AG09309 (cell line): ENCODE measurements around the gene ADAMTS12.

Source experiments
- DNase-seq: peaks from one replicate; pipeline ENCODE4 v3.0.0-alpha.2; 2010; ENCODE audit warnings: low read depth
- H3K4me3 ChIP-seq: 2 replicates; pipeline ENCODE4 v1.5.1; 2011; ENCODE audit warnings: mild to moderate bottlenecking, low read depth, low read length, moderate library complexity; ENCODE audit not compliant: control insufficient read depth
- TF ChIP-seq, protein P1 (sequence below): IDR thresholded peaks from 2 replicates; pipeline ENCODE4 v1.5.1; 2011; ENCODE audit warnings: mild to moderate bottlenecking, low read depth, low read length, inconsistent platforms; ENCODE audit not compliant: insufficient read depth, control insufficient read depth; ENCODE audit errors: missing control alignments

The ADAMTS12 gene

DNA sequence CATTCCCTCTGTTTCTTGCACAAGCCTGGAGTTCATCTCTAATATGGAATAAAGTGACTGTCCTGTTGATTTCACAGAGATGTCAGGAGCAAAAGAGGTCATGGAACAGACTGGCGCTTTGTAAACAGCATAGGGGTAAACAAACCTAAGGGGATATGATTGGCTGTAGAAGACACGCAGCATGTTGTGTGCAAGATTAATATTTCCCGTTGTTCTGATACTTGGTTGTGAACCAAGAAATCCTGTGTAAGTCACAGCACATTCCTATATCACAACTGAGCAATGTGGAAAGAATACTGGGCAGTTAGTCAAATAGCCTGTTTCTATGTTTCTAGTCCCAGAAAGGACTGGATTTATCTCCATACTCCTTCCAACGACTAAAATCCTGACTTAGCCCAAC lies 3.2 kb downstream of the ADAMTS12 start:
- no peak for DNase-seq
- H3K4me3 ChIP-seq: no peak overlapping the region
- TF ChIP-seq, protein P1, sequence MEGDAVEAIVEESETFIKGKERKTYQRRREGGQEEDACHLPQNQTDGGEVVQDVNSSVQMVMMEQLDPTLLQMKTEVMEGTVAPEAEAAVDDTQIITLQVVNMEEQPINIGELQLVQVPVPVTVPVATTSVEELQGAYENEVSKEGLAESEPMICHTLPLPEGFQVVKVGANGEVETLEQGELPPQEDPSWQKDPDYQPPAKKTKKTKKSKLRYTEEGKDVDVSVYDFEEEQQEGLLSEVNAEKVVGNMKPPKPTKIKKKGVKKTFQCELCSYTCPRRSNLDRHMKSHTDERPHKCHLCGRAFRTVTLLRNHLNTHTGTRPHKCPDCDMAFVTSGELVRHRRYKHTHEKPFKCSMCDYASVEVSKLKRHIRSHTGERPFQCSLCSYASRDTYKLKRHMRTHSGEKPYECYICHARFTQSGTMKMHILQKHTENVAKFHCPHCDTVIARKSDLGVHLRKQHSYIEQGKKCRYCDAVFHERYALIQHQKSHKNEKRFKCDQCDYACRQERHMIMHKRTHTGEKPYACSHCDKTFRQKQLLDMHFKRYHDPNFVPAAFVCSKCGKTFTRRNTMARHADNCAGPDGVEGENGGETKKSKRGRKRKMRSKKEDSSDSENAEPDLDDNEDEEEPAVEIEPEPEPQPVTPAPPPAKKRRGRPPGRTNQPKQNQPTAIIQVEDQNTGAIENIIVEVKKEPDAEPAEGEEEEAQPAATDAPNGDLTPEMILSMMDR: no peak

DNA sequence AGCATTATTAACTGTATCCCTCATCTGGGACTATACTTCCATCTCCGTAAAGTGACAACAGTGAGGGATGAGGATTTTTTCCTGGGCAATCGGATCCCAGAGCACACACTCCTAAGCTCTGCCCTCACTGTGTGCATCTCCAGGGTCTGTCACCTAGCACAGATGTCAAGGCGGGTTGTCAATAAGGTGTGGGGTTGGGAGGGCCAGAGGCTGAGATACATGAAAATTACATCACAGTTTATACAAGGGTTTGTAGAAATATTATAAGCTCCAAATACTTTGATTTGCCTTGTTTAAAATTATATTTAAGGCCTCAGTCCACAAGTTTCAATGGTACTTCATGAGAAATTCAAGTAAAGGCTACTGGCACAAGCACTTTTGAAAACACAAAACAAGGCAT lies 4.5 kb downstream of the ADAMTS12 start:
- DNase-seq: no peak
- TF ChIP-seq, protein P1: no peak

DNA sequence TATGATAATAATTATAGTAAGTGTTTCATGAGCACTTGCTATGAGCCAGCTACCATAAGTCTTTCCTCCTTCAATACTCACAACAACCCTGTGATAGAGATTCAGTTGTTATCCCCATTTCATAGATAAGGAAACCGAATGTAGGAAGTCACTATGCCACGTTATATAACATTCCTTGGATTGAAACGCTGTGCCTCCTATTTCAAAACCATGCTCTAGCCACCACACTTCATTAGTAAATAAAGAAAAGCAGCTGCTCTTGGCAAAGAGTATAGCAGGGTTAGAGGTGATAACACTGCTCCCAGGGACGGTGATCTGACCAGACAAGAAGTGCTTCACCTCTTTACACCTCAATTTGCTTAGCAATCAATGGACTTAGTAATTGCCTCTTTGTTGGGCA lies 5.5 kb downstream of the ADAMTS12 start:
- TF ChIP-seq, protein P1: no peak
- no peak overlapping the region for H3K4me3 ChIP-seq
- DNase-seq: no peak

More for the DNA sequence above, 4.5 kb downstream of the ADAMTS12 start:
- H3K4me3 ChIP-seq: no peak overlapping the region

DNA sequence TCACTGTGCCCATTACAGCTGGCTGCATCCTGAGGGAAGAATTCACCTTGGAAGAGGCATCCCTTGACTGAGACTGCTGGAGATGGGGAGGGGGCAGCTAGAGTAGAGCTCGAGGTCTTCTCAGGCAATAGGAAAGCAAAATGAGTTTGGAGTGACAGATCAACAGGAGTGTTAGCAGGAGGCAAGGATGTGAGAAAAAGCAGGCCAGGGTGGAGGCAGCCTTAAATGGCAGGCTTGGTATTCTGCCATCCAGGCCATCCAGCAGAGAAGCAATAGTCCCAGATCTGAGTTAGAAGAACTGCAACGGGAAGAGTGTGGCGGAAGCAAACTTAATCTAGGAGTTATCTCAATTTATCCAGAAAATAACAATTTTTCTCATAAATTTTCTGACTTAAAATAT lies 6.1 kb downstream of the ADAMTS12 start:
- H3K4me3 ChIP-seq: no peak overlapping the region
- TF ChIP-seq, protein P1: no peak
- no peak for DNase-seq

DNA sequence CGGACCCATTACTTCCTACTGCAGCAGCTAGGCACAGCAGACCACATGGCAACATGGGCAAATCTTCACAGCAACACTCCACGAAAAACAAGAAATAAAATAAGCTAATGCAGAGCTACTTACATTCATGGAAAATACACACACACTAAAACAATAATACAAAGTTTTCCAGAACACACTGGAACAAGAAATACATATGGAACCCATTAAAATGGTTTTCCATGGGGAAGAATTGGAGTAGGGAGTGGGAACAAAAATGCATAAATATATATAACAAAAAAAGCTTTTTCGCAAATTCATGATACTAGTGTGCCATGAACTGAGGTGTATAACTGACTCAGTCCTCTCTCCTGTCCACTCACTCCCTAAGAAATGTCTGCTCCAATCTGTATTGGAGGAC lies 8.3 kb downstream of the ADAMTS12 start:
- H3K4me3 ChIP-seq: no peak overlapping the region
- TF ChIP-seq, protein P1: no peak
- no peak for DNase-seq

DNA sequence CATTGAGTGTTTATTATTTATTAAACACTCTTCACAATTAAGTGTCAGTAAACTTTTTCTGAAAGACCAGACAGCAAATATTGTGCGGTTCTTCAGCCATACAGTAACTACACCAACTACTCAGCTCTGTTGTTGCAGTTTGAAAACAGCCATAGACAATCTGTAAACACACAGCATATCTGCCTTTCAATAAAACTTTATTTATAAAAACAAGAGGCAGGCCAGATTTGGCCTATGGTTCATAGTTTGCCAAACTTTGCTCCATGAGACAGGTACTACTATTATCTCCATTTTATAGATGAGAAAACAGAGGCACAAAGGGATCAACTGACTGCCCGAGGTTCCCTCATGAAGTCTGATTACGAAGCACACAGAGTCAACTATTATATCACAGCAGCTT lies 11.5 kb downstream of the ADAMTS12 start:
- TF ChIP-seq, protein P1: no peak
- no peak overlapping the region for H3K4me3 ChIP-seq
- no peak for DNase-seq

DNA sequence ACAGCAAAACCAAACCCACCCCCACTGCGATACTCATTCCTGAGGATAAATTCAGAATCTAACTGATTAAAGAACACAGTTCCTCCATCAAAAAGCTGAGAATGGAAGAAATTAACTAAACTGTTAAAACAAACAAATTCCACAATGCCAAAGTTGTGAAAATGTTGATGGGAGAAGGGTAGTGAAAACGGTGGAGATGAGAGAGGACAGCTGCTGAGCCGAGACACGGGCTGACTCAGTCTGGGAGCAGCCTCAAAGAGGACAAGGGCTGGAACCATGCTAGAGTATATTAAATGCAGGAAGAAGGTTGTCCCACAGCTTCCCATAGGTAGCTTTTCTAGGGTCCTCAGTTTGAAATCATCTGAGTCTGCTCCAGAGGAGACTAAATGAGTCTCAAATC lies 14.3 kb downstream of the ADAMTS12 start:
- TF ChIP-seq, protein P1: no peak
- no peak overlapping the region for H3K4me3 ChIP-seq
- no peak for DNase-seq
